ENCODE measurements around the gene TFR2. TPM values are rescaled to one million over a fixed set of nuclear protein-coding genes. Genes with fewer than 3 reads are reported as not detected.
A peak's percentile ranks its signal among the peaks of the same experiment; 100 is the strongest.

TFR2 gene
- total RNA-seq, 1 experiment from 2014 or later, result not detected

DNA sequence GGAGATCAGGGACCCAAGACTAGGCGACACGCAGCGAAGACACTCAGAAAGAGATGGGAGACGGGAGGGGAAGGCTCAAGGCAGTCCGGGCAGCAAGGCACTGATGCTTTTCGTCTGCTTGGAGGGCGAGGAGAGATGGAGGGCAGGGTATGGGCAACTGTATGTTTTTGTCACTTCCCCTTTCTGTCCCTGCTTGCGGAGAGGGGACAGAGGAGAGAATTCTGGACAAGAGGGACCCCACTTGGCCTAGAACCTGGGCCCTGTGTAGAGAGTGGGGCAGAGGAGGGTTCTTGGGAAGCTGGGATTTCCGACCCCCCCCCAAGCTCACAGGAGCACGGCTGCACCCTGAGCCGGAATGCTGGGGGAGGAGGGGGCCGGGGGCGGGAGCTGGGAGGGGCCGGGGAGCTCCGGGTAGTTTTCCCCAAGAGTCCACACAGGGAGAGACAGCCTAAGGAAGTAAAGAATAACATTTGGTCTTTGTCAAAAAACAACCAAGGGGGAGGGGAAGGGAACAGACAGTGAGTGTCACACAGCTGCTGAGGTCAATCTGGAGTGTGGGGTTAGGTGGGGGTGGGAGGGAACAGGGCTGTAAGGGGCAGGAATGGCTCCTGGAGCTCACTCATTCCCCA, 57.2 kb downstream of the TFR2 start:
- Mint-ChIP-seq H3K27ac (ENCODE audit: low read depth, unreplicated experiment) (no peak overlapping the region), H3K36me3 (ENCODE audit: insufficient read depth, unreplicated experiment) (peaks cover 17% of the 10 kb centered on the region), H3K27me3 (ENCODE audit: insufficient read depth, unreplicated experiment) (no peaks in the 10 kb centered on the region), H3K9me3 (ENCODE audit: unreplicated experiment) (no peaks in the 10 kb centered on the region), H3K4me3 (ENCODE audit: unreplicated experiment) (peak overlapping the region; percentile 92), H3K4me1 (ENCODE audit: insufficient read depth, unreplicated experiment) (peaks cover 13% of the 10 kb centered on the region)
- intact Hi-C loops (cut with micrococcal nuclease), result no loop called here
- ChIA-PET POLR2A (interaction anchor here (0.6 to 4.8 kb wide), 14 partner anchors 17 to 291 kb away, joined by 3 to 49 read pairs (median 6); partner anchors contain the start of genes AGFG2, GIGYF1, MEPCE and MOSPD3), CTCF (interaction anchor here (0.6 to 1.7 kb wide), 12 partner anchors 19 to 141 kb away, joined by 3 to 11 read pairs (median 4); no protein-coding TSS in a partner anchor)
- no peak for DNase-seq (ENCODE audit: unreplicated experiment)
- BruUV-seq (replicated peaks), result no TSS peak
- no peak for TF ChIP-seq CTCF (IDR thresholded peaks at IDR 0.05; ENCODE audit: unreplicated experiment)

- intact Hi-C loops (cut with micrococcal nuclease), result no loop called here
- H3K4me1 Mint-ChIP-seq (ENCODE audit: insufficient read depth, unreplicated experiment), result peaks cover 13% of the 10 kb centered on the region
- H3K9me3 Mint-ChIP-seq (ENCODE audit: unreplicated experiment), result no peaks in the 10 kb centered on the region
- TF ChIP-seq CTCF (IDR thresholded peaks at IDR 0.05; ENCODE audit: unreplicated experiment), result no peak
- no peaks in the 10 kb centered on the region for H3K27me3 Mint-ChIP-seq (ENCODE audit: insufficient read depth, unreplicated experiment)
- peak overlapping the region; percentile 92 for H3K4me3 Mint-ChIP-seq (ENCODE audit: unreplicated experiment)
- H3K27ac Mint-ChIP-seq (ENCODE audit: low read depth, unreplicated experiment), result no peak overlapping the region
- peaks cover 23% of the 10 kb centered on the region for H3K36me3 Mint-ChIP-seq (ENCODE audit: insufficient read depth, unreplicated experiment)
- DNase-seq (ENCODE audit: unreplicated experiment), result no peak
- ChIA-PET CTCF (interaction anchor here (0.6 to 1.6 kb wide), 3 partner anchors 24 to 114 kb away, joined by 3 to 6 read pairs (median 4); no protein-coding TSS in a partner anchor), POLR2A (interaction anchor here (0.6 to 4.8 kb wide), 5 partner anchors 29 to 292 kb away, joined by 3 to 49 read pairs (median 6); partner anchors contain the start of genes AGFG2, MOSPD3 and SRRT)
- BruUV-seq (replicated peaks), result TSS peak; percentile 5
Measured at GRCh38 chr7:100583132-100584053, 58.0 kb downstream of the TFR2 start.

GRCh38 chr7:100582650-100583049, 58.7 kb downstream of the TFR2 start:
- no peak for DNase-seq (ENCODE audit: unreplicated experiment)
- Mint-ChIP-seq H3K36me3 (ENCODE audit: insufficient read depth, unreplicated experiment) (peaks cover 23% of the 10 kb centered on the region), H3K4me1 (ENCODE audit: insufficient read depth, unreplicated experiment) (peaks cover 13% of the 10 kb centered on the region), H3K27ac (ENCODE audit: low read depth, unreplicated experiment) (no peak overlapping the region), H3K4me3 (ENCODE audit: unreplicated experiment) (no peak overlapping the region), H3K27me3 (ENCODE audit: insufficient read depth, unreplicated experiment) (no peaks in the 10 kb centered on the region), H3K9me3 (ENCODE audit: unreplicated experiment) (no peaks in the 10 kb centered on the region)
- BruUV-seq (replicated peaks), result no TSS peak
- ChIA-PET POLR2A (interaction anchor here (4.8 kb wide), 1 partner anchor 30 kb away, joined by 49 read pairs; the partner anchor contains the start of gene MOSPD3), CTCF (interaction anchor here (0.5 kb wide), 1 partner anchor 19 kb away, joined by 4 read pairs; the partner anchor contains the start of gene PCOLCE)
- intact Hi-C loops (cut with micrococcal nuclease), result no loop called here
- no peak for TF ChIP-seq CTCF (IDR thresholded peaks at IDR 0.05; ENCODE audit: unreplicated experiment)

All from MCF 10A (cell line).